Brain microvascular endothelial cell (primary cell): ENCODE measurements around the gene TRMT5.

Source experiments
- DNase-seq: peaks from one replicate; pipeline ENCODE4 v3.0.0-alpha.2; 2020
- H3K27ac ChIP-seq: fragments of 250-450 bp; sonication (Bioruptor Pico); 2 replicates; pipeline ENCODE4 v1.5.1; 2020; ENCODE audit warnings: mild to moderate bottlenecking, moderate library complexity
- H3K27me3 ChIP-seq: fragments of 250-450 bp; sonication (Bioruptor Pico); replicated peaks from 2 replicates; pipeline ENCODE4 v1.5.1; 2020; ENCODE audit warnings: mild to moderate bottlenecking
- H3K36me3 ChIP-seq: fragments of 250-450 bp; sonication (Bioruptor Pico); replicated peaks from 2 replicates; pipeline ENCODE4 v1.5.1; 2020; ENCODE audit warnings: mild to moderate bottlenecking
- H3K4me3 ChIP-seq: 2 replicates; pipeline ENCODE4 v1.5.1; 2011; ENCODE audit warnings: low read depth, mild to moderate bottlenecking, control low read depth, low read length, moderate library complexity
- CTCF ChIP-seq: IDR thresholded peaks from 2 replicates; pipeline ENCODE4 v1.5.1; 2011; ENCODE audit warnings: low read depth, mild to moderate bottlenecking, moderate library complexity, low read length, control low read depth, inconsistent platforms; ENCODE audit errors: missing control alignments
- in situ Hi-C: cut with HindIII; loops from 2 replicates; pipeline ENCODE4 v1.10.0; 2017; ENCODE audit warnings: low sequenced_read_pairs, low pct_ligation_motif_present

Gene TRMT5

GRCh38 chr14:60946773-60947172 is 34.1 kb downstream of the TRMT5 start:
- H3K27me3 ChIP-seq = no peaks in the 10 kb centered on the region
- no peak for TF ChIP-seq CTCF
- no peak overlapping the region for H3K27ac ChIP-seq
- H3K36me3 ChIP-seq = no peaks in the 10 kb centered on the region
- H3K4me3 ChIP-seq = no peak overlapping the region
- in situ Hi-C loops = no loop called here
- DNase-seq = no peak

- DNase-seq = no peak
- Histone ChIP-seq H3K27ac (no peak overlapping the region), H3K27me3 (no peaks in the 10 kb centered on the region), H3K4me3 (no peak overlapping the region), H3K36me3 (no peaks in the 10 kb centered on the region)
- TF ChIP-seq CTCF = no peak
- in situ Hi-C loops = no loop called here
These were observed 34.9 kb downstream of the TRMT5 start for GRCh38 chr14:60945984-60946383.

DNA sequence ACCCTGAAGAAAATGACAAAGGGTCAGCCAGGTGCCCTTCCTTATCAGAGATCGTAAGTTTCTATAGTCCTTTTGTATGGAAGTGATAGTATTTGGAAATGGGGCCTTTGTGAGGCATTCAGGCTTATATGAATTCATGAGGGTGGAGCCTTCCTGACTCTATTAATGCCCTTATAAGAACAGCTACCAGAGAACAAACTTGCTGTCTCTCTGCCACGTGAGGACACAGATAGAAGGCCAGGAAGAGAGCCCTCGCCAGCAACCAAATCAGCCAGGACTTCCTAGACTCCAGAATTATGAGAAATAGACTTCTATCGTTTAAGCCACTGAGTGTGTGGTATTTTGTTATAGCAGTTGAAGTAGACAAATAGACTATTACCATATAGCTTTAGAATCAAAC is 36.7 kb downstream of the TRMT5 start:
- TF ChIP-seq CTCF = no peak
- no peaks in the 10 kb centered on the region for H3K27me3 ChIP-seq
- no peak overlapping the region for H3K4me3 ChIP-seq
- DNase-seq = no peak
- no peaks in the 10 kb centered on the region for H3K36me3 ChIP-seq
- H3K27ac ChIP-seq = no peak overlapping the region
- in situ Hi-C loops = no loop called here

DNA sequence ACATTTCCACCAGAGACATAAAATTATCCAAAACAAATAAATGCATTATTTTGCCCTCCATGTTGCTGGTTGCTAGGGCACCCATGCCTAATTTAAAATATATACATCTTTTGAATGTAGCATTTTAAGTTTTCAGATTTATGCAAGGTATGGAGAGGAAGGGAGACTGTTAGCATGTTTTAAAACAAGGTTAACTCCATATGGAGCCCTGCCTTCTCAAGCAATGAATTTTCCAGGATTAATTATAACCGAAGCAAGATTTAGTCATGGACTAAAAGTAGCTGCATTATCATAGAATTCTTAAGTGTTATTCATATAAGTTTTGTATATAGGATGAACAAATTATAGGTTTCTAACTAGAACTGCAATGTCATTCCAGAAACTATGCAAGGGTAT is 37.2 kb downstream of the TRMT5 start:
- TF ChIP-seq CTCF = no peak
- in situ Hi-C loops = no loop called here
- DNase-seq = no peak
- Histone ChIP-seq H3K27me3 (no peaks in the 10 kb centered on the region), H3K36me3 (no peaks in the 10 kb centered on the region), H3K27ac (no peak overlapping the region), H3K4me3 (no peak overlapping the region)

- DNase-seq = no peak
- H3K4me3 ChIP-seq = no peak overlapping the region
- no peak overlapping the region for H3K27ac ChIP-seq
- H3K36me3 ChIP-seq = no peaks in the 10 kb centered on the region
- no peaks in the 10 kb centered on the region for H3K27me3 ChIP-seq
- no peak for TF ChIP-seq CTCF
- in situ Hi-C loops = no loop called here
These were observed 45.6 kb downstream of the TRMT5 start for GRCh38 chr14:60935319-60935718.

DNA sequence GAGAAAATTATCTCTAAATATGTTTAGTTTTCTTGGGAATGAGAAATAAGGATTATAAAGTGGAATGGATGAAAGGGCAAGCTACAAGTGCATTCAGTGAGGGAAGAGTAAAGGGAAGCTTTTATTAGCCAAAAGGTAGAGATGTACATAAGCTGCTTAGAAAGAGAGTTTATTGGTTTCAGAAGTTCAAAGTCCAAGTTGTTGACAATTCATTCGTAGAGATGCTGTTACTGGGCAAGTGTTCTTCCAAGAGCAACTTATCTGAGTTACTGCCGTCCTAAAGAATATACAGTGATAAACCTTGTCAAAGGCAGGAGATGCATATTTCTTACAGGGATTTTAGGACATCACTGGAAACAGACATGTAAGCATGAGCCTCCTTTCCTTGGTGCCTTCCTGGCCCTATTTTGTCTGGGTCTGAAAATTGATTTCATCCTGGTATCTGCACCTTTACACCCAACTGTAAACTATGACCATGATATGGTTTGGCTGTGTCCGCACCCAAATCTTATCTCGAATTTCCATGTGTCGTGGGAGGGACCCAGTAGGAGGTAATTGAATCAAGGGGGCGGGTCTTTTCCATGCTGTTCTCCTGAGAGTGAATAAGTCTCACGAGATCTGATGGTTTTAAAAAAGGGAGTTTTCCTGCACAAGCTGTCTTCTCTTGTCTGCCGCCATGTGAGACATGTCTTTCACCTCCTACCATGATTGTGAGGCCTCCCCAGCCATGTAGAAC is 46.8 kb downstream of the TRMT5 start:
- no peak for TF ChIP-seq CTCF
- no peaks in the 10 kb centered on the region for H3K36me3 ChIP-seq
- in situ Hi-C loops = no loop called here

More for the DNA sequence above, 46.8 kb downstream of the TRMT5 start:
- Histone ChIP-seq H3K4me3 (no peak overlapping the region), H3K27ac (no peak overlapping the region), H3K27me3 (no peaks in the 10 kb centered on the region)
- no peak for DNase-seq
